ENCODE measurements around the gene CHTOP. TPM values are rescaled to one million over a fixed set of nuclear protein-coding genes. Genes with fewer than 3 reads are reported as not detected.

CHTOP gene
- total RNA-seq, 1 donor from 2014 or later = 114 TPM

GRCh38 chr1:153613406-153613805 lies 20.5 kb upstream of the CHTOP start:
- H3K9me3 Mint-ChIP-seq = no peaks in the 10 kb centered on the region
- peaks cover 71% of the 10 kb centered on the region for H3K4me1 Mint-ChIP-seq
- DNase-seq (ENCODE audit: low spot score in 2 of 2, unreplicated experiment in 2 of 2) = no peak
- H3K27me3 Mint-ChIP-seq (ENCODE audit: low read depth) = no peaks in the 10 kb centered on the region
- TF ChIP-seq, protein P1, sequence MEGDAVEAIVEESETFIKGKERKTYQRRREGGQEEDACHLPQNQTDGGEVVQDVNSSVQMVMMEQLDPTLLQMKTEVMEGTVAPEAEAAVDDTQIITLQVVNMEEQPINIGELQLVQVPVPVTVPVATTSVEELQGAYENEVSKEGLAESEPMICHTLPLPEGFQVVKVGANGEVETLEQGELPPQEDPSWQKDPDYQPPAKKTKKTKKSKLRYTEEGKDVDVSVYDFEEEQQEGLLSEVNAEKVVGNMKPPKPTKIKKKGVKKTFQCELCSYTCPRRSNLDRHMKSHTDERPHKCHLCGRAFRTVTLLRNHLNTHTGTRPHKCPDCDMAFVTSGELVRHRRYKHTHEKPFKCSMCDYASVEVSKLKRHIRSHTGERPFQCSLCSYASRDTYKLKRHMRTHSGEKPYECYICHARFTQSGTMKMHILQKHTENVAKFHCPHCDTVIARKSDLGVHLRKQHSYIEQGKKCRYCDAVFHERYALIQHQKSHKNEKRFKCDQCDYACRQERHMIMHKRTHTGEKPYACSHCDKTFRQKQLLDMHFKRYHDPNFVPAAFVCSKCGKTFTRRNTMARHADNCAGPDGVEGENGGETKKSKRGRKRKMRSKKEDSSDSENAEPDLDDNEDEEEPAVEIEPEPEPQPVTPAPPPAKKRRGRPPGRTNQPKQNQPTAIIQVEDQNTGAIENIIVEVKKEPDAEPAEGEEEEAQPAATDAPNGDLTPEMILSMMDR (IDR thresholded peaks at IDR 0.05; ENCODE audit: unreplicated experiment) = no peak
- peaks cover under 1% of the 10 kb centered on the region for H3K36me3 Mint-ChIP-seq
- no peak overlapping the region for H3K27ac Mint-ChIP-seq
- H3K4me3 Mint-ChIP-seq = no peak overlapping the region

DNA sequence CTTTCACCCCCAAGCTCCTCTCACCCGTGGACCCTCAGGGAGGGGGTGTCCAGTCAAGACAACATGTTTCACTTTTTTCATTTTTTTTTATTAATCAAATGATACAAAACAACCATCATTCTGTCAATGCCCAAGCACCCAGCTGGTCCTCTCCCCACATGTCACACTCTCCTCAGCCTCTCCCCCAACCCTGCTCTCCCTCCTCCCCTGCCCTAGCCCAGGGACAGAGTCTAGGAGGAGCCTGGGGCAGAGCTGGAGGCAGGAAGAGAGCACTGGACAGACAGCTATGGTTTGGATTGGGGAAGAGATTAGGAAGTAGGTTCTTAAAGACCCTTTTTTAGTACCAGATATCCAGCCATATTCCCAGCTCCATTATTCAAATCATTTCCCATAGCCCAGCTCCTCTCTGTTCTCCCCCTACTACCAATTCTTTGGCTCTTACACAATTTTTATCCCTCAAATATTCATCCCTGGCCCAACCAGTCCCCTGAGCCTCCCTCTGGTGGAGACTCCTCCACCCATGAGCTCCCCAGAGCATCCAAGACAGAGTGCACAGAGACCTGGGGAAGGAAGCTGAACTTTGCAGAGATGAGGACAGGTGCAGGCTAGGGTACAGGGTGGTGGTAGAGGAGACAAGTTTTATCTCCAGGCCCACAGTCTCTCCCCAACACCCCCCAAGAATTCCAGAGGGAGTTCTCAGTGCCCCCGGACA lies 19.5 kb upstream of the CHTOP start:
- Mint-ChIP-seq H3K27me3 (ENCODE audit: low read depth) (no peaks in the 10 kb centered on the region), H3K4me3 (no peak overlapping the region), H3K4me1 (peaks cover 61% of the 10 kb centered on the region), H3K9me3 (no peaks in the 10 kb centered on the region), H3K27ac (peak overlapping the region; percentile 69), H3K36me3 (peaks cover 6% of the 10 kb centered on the region)
- TF ChIP-seq, protein P1 (IDR thresholded peaks at IDR 0.05; ENCODE audit: unreplicated experiment) = no peak
- DNase-seq (ENCODE audit: low spot score in 2 of 2, unreplicated experiment in 2 of 2) = no peak

GRCh38 chr1:153614906-153615305 lies 19.0 kb upstream of the CHTOP start:
- Mint-ChIP-seq H3K36me3 (peaks cover 11% of the 10 kb centered on the region), H3K27ac (no peak overlapping the region), H3K4me3 (no peak overlapping the region), H3K9me3 (no peaks in the 10 kb centered on the region), H3K27me3 (ENCODE audit: low read depth) (no peaks in the 10 kb centered on the region), H3K4me1 (peaks cover 56% of the 10 kb centered on the region)
- TF ChIP-seq, protein P1 (IDR thresholded peaks at IDR 0.05; ENCODE audit: unreplicated experiment) = no peak
- DNase-seq (ENCODE audit: low spot score in 2 of 2, unreplicated experiment in 2 of 2) = no peak

GRCh38 chr1:153615406-153615805 lies 18.5 kb upstream of the CHTOP start:
- Mint-ChIP-seq H3K36me3 (peaks cover 14% of the 10 kb centered on the region), H3K27ac (no peak overlapping the region), H3K9me3 (no peaks in the 10 kb centered on the region), H3K27me3 (ENCODE audit: low read depth) (no peaks in the 10 kb centered on the region), H3K4me3 (no peak overlapping the region), H3K4me1 (peaks cover 51% of the 10 kb centered on the region)
- no peak for DNase-seq (ENCODE audit: low spot score in 2 of 2, unreplicated experiment in 2 of 2)
- TF ChIP-seq, protein P1 (IDR thresholded peaks at IDR 0.05; ENCODE audit: unreplicated experiment) = no peak

DNA sequence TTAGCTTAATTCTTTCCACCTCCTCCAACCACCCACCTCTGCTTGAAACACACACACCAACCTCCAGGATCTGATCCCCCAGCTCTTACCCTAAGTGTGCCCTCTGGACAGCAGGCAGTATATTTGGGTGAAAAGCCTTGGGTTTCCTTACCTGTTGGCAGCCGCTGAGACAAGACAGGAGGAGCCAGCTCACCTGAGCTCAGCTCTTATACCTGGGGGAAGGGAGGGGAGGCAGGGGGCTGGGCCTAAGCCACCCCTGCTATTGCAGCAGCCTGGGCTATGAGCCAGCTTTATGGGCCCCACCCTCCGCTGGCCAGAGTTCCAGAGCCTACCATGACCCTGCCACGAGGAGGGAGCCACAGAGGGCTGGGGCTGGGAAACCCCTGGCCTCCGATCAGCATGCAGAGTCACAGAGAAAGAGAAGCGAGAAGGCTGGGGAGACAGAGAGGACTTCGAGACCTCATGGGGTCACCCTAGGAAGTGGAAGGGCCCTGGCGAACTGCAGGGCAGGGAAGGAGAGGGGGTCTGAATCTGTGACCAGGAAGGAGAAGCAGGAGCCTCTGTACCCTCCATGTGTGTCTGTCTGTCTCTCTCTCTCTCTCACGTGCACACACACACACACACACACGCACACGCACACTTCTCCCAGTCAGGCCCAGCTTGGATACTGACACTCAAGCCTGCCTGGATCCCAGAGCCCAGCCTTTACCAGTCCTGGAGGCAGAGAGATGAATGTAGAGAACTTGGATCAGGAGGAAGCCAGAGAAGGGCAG lies 17.5 kb upstream of the CHTOP start, which contains the start of gene S100A14:
Gene S100A14 (minus strand): TSS at position 182 of the 773 bp plus-strand sequence. CDS start 467 bp downstream, outside the sequence.
- H3K27ac Mint-ChIP-seq = peak within 1 kb of the TSS; percentile 58
- TF ChIP-seq, protein P1 (IDR thresholded peaks at IDR 0.05; ENCODE audit: unreplicated experiment) = no peak
- H3K4me1 Mint-ChIP-seq = peaks cover 43% of the 10 kb centered on the region
- H3K36me3 Mint-ChIP-seq = peaks cover 18% of the 10 kb centered on the region
- no peak within 1 kb of the TSS for H3K4me3 Mint-ChIP-seq
- H3K9me3 Mint-ChIP-seq = no peaks in the 10 kb centered on the region
- no peaks in the 10 kb centered on the region for H3K27me3 Mint-ChIP-seq (ENCODE audit: low read depth)
- DNase-seq (ENCODE audit: low spot score in 2 of 2, unreplicated experiment in 2 of 2) = no peak
